ENCODE measurements around the gene PCF11.

Gene PCF11

GRCh38 chr11:83156996-83157593 lies at the start of gene PCF11:
PCF11 (plus strand) TSS chr11:83157131; CDS start chr11:83157440, 309 bp downstream.
- peak; percentile 96 for TF ChIP-seq YY1 (IDR thresholded peaks at IDR 0.05; ENCODE audit: low read depth)
- TF ChIP-seq REST (IDR thresholded peaks at IDR 0.05; ENCODE audit: low read depth) = no peak
- TF ChIP-seq TEAD4 (IDR thresholded peaks at IDR 0.05) = peak; percentile 66
- TF ChIP-seq EGR1 (IDR thresholded peaks at IDR 0.05) = peak; percentile 44; the same call in 1 of the 2 replicates
- no peak for TF ChIP-seq TCF12 (IDR thresholded peaks at IDR 0.05; ENCODE audit: low read depth)
- TF ChIP-seq TAF1 (IDR thresholded peaks at IDR 0.05; ENCODE audit: low read depth) = peak; percentile 98
- no peak for TF ChIP-seq CREB1 (IDR thresholded peaks at IDR 0.05; ENCODE audit: low read depth)
- TF ChIP-seq USF1 (IDR thresholded peaks at IDR 0.05) = peak; percentile 48; the same call in 1 of the 2 replicates
- TF ChIP-seq FOXM1 (IDR thresholded peaks at IDR 0.05; ENCODE audit: borderline replicate concordance, low read depth) = no peak
- no peak for TF ChIP-seq EP300 (IDR thresholded peaks at IDR 0.05; ENCODE audit: borderline replicate concordance)
- no peak for TF ChIP-seq ZBTB7A (IDR thresholded peaks at IDR 0.05; ENCODE audit: low read depth)

- TF ChIP-seq ZBTB7A (IDR thresholded peaks at IDR 0.05; ENCODE audit: low read depth) (no peak), CEBPB (IDR thresholded peaks at IDR 0.05) (no peak), TCF12 (IDR thresholded peaks at IDR 0.05; ENCODE audit: low read depth) (no peak), EP300 (IDR thresholded peaks at IDR 0.05; ENCODE audit: borderline replicate concordance) (no peak), RAD21 (IDR thresholded peaks at IDR 0.05; ENCODE audit: low read depth) (no peak), EGR1 (IDR thresholded peaks at IDR 0.05) (no peak), YY1 (IDR thresholded peaks at IDR 0.05; ENCODE audit: low read depth) (no peak), TEAD4 (IDR thresholded peaks at IDR 0.05) (no peak), USF1 (IDR thresholded peaks at IDR 0.05) (no peak)
Observed at GRCh38 chr11:83112886-83113285, 44.0 kb upstream of the PCF11 start.

- TF ChIP-seq CEBPB (IDR thresholded peaks at IDR 0.05) (no peak), FOXM1 (IDR thresholded peaks at IDR 0.05; ENCODE audit: borderline replicate concordance, low read depth) (no peak), ZBTB7A (IDR thresholded peaks at IDR 0.05; ENCODE audit: low read depth) (no peak), MAX (IDR thresholded peaks at IDR 0.05) (no peak), CREB1 (IDR thresholded peaks at IDR 0.05; ENCODE audit: low read depth) (no peak), TAF1 (IDR thresholded peaks at IDR 0.05; ENCODE audit: low read depth) (no peak), YY1 (IDR thresholded peaks at IDR 0.05; ENCODE audit: low read depth) (no peak), TEAD4 (IDR thresholded peaks at IDR 0.05) (no peak), TCF12 (IDR thresholded peaks at IDR 0.05; ENCODE audit: low read depth) (no peak), NFIC (IDR thresholded peaks at IDR 0.05) (no peak), RAD21 (IDR thresholded peaks at IDR 0.05; ENCODE audit: low read depth) (no peak), EP300 (IDR thresholded peaks at IDR 0.05; ENCODE audit: borderline replicate concordance) (no peak), REST (IDR thresholded peaks at IDR 0.05; ENCODE audit: low read depth) (no peak), EGR1 (IDR thresholded peaks at IDR 0.05) (no peak), USF1 (IDR thresholded peaks at IDR 0.05) (no peak)
Observed at GRCh38 chr11:83115026-83115425, 41.9 kb upstream of the PCF11 start.

- no peak for TF ChIP-seq NFIC (IDR thresholded peaks at IDR 0.05)
Observed at GRCh38 chr11:83115551-83115950, 41.4 kb upstream of the PCF11 start.

GRCh38 chr11:83116015-83116641 lies 40.8 kb upstream of the PCF11 start:
- TF ChIP-seq EGR1 (IDR thresholded peaks at IDR 0.05) (no peak), CREB1 (IDR thresholded peaks at IDR 0.05; ENCODE audit: low read depth) (no peak), YY1 (IDR thresholded peaks at IDR 0.05; ENCODE audit: low read depth) (no peak), TCF12 (IDR thresholded peaks at IDR 0.05; ENCODE audit: low read depth) (no peak), FOXM1 (IDR thresholded peaks at IDR 0.05; ENCODE audit: borderline replicate concordance, low read depth) (no peak), MAX (IDR thresholded peaks at IDR 0.05) (no peak), TAF1 (IDR thresholded peaks at IDR 0.05; ENCODE audit: low read depth) (no peak), REST (IDR thresholded peaks at IDR 0.05; ENCODE audit: low read depth) (no peak), TEAD4 (IDR thresholded peaks at IDR 0.05) (no peak), ZBTB7A (IDR thresholded peaks at IDR 0.05; ENCODE audit: low read depth) (no peak), EP300 (IDR thresholded peaks at IDR 0.05; ENCODE audit: borderline replicate concordance) (no peak), NFIC (IDR thresholded peaks at IDR 0.05) (no peak), CEBPB (IDR thresholded peaks at IDR 0.05) (no peak), USF1 (IDR thresholded peaks at IDR 0.05) (no peak), RAD21 (IDR thresholded peaks at IDR 0.05; ENCODE audit: low read depth) (no peak)
